ENCODE results near the gene PRRT2.
A peak's percentile ranks its signal among the peaks of the same experiment; 100 is the strongest.
"Not testable (repeated sequence)": the region's sequence is repeated elsewhere in the genome, so short reads cannot be mapped to it uniquely, and the experiment has no call there.

Gene PRRT2

DNA sequence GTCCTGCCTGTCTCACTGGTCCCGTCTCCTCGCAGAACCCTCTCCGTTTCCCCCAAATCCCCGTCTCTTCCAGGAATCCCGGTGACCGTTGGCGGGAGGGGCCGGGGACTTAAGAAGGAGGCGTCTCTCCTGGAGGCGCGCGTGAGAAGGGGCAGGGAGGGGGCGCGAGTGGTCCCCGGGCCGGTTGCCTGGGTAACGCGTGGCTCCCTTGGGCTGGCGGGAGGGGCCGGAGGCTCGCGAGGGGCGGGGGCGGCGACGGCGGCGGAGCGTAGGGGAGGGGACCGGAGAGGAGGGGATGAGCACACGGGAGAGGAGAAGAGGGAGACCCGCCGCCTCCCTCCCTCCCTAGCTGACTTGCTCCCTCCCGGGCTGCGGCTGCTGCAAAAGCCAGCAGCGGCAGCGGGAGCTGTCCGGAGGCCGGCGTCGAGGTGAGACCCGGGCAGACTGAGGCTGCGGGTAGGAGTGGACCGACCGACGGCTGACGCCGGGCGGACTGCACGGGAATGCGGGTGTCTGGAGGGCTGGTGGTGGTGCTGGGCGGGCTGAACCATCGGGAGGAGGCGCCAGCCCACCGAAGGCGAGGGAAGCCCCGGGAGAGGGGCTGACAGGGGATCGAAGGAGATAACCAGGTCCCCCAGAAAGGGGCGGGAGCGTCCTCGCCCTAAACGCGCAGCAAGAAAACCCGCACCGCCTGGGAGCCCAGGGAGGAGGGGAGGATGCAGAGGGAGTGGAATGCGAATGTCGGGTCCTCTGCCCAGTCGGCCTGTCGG, at the start of gene PRRT2:
Gene PRRT2, plus strand, starts transcription at position 298 of the 770 bp plus-strand sequence. CDS start 862 bp downstream, outside the sequence.
- peak; percentile 37 for DNase-seq (ENCODE audit: low read depth)

DNA sequence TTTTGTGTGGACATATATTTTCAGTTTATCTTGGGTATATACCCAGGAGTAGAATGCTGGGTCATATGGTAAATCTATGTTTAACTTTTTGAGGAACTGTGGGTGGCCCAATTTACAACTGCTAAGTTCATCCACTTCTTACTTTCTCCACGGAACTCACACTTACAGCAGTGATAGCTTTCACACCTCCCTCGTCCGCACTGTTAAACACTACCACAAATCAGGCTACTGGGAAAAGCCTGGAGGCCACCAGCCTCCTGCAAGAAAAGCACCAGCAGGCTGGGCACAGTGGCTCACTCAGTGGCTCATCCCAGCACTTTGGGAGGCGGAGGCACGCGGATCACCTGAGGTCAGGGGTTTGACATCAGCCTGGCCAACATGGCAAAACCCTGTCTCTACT, 48.7 kb upstream of the PRRT2 start:
- no peak for DNase-seq (ENCODE audit: low read depth)

DNA sequence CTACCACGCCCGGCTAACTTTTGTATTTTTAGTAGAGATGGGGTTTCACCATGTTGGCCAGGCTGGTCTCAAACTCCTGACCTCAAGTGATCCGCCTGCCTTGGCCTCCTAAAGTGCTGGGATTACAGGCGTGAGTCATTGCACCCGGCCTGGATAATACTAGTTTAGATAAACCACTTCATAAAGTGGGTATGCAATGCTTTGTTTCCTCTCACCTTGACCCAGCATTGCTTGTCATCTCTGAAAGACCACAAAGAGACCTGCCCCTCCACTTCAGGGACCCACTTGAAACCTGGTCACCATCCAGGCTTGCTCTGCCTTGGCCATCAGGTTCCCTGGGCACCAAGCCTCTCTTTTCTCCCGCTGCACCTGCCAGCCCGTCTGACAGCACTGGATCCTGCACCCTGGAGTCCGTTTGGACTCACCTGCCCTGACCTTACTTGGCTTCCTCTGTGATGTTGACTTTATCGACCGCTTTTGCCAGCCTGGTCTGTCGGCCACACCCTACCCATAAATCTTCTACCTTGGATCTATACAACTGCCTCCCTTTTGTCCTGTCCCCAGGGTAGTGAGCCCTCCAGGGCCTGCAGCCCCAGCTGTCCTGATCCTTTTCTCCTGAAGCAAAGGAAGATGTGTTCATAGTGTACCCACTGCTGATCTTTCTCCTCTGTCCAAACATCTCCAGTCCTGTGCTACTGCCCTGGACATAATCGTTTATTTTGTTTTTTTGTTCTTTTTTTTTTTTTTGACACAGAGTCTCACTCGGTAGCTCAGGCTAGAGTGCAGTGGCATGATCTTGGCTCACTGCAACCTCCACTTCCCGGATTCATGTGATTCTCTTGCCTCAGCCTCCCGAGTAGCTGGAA, 46.6 kb upstream of the PRRT2 start:
- no peak for DNase-seq (ENCODE audit: low read depth)

DNA sequence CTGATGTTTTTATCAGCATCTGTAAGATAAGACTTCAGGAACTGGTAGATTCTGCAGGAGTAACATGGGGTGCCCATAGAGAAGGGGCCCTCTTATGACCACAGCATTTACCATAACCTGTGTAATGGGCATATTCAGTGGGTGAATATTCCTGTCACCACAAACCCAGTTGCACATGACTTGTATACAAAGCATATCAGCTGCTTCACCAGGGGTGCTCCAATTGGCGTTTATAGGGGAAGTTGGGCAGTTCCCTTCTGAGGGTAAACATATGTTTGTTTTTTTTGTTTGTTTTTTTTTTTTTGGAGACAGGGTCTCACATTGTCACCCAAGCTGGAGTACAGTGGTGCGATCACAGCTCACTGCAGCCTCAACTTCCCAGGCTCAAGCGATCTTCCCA, 45.4 kb upstream of the PRRT2 start:
- DNase-seq (ENCODE audit: low read depth): no peak

DNA sequence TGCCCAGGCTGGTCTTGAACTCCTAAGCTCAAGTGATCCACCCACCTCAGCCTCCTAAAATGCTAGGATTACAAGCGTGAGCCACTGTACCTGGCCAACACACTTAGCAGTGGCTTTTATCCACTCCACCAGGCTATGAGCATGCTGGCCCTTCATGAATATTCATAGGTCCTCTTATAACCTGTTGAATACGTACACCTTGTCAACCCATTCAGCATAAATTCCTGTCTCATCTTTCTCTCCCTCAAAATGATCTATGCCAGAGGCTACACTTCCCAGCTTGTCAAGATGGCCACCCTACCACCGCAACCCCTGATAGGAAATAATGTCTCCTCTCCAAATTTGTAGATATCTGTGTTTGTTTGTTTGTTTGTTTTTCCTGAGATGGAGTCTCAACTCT, 44.9 kb upstream of the PRRT2 start:
- DNase-seq (ENCODE audit: low read depth): no peak

DNA sequence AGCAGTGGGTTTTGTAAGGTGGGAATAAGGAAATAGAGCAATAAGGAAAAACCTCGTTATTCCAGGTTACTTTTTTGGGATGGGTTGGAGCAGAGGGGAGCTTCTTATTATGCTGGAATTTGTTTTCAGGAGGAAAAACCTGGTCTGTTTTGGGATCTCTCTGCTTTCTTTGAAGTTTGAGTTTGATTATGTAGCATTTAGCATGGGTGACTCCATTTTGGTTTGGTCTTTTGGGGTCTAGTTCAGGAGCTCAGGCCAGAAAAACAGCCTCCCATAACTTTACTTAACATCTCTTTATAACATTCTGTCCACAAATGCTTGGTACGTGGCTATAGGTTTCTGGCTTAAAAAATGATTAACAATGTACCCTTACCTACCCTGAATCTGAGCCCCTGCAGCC, 42.5 kb upstream of the PRRT2 start:
- DNase-seq (ENCODE audit: low read depth): no peak

DNA sequence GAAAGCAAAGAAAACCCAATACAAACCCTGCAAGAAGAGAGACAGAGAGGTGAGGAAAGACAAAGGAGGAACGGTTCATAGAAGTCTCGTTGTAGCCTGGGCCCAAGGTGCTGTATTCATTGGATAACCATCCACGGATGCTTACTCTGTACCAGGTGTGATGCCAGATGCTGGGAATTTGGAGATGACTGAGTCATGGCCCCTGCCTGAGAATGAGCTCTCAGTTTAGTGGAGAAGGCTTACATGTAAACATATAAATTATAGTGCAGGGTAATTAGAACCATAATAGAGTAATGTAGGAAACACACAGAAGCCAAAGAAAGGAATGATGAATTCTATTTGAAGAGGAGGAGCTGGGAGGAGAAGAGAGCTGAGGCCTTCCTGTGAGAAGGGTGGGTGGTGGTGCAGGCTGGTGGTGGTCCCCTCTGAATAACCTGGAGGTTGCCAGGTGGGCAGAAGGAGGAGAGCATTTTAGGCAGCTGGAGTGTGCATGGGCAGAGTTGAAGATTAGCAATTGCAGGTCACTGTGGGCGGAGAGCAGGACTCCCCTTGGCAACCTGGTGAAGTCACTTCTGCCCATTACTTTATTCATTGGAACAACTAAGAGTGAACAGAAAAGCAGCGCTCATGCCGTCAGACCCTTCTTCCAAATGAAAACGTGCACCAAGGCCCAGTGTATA, 41.6 kb upstream of the PRRT2 start:
- no peak for DNase-seq (ENCODE audit: low read depth)

DNA sequence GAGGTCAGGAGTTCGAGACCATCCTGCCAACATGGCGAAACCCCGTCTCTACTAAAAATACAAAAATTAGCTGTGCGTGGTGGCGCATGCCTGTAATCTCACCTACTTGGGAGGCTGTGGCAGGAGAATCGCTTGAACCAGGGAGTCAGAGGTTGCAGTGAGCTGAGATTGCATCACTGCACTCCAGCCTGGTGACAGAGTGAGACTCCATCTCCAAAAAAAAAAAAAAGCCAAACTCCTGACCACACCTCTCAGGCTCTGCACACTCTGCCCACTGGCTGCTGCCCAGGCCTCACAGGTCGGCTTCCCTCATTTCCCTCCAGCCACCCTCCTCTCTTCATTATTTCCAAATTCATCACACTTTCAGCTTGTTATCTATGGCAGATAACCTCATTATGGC, 39.7 kb upstream of the PRRT2 start:
- not testable (repeated sequence) for DNase-seq (ENCODE audit: low read depth)

DNA sequence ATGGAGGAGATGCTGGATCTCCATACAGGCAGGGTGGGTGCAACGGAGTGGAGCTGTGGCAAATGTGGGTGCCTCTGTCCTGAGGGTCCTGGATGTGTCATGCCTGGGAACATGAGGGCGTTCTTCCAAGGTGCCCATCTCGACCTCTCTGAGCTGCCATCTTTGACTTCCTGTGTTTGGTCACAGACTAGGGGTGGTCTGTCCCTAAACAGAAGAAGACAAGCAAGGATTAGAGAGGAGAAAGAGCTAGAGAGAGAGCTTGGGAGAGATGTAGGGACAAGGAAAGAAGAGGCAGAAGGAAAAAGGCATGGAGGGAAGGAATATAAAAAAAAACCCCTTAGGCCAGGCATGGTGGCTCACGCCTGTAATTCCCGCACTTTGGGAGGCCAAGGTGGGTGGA, 37.3 kb upstream of the PRRT2 start:
- DNase-seq (ENCODE audit: low read depth): no peak

DNA sequence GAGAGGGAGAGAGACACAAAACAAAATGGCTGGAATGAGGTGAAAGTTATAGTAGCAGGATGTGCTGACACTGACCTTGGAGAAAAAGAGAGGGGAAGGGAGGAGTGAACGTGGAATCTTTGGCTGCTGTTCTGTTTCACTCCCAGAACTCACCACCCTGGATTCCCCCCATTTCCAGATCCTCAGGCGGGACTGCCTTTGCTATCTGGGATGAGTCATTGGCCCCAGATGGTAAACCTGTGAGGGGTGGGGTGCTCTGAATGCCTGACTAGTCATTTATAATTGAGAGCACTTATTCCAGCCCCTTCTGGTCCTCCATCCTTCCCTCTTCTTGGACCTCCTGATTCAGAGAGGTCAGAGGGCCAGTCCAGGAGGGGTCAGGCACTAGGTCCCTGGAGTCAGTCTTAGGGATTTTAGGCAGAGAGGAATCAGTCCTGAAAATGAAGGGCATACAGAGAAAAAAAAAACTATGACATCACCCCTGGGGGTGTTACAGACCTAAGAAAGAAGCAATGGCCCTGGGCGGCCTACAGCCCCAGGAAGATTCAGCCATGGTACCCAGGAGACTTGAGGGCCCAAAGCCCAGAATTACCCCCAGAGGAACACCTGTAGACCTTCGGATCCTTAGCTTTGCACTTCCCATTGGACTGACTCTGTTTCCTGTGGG, 36.1 kb upstream of the PRRT2 start:
- DNase-seq (ENCODE audit: low read depth): peak; percentile 63

DNA sequence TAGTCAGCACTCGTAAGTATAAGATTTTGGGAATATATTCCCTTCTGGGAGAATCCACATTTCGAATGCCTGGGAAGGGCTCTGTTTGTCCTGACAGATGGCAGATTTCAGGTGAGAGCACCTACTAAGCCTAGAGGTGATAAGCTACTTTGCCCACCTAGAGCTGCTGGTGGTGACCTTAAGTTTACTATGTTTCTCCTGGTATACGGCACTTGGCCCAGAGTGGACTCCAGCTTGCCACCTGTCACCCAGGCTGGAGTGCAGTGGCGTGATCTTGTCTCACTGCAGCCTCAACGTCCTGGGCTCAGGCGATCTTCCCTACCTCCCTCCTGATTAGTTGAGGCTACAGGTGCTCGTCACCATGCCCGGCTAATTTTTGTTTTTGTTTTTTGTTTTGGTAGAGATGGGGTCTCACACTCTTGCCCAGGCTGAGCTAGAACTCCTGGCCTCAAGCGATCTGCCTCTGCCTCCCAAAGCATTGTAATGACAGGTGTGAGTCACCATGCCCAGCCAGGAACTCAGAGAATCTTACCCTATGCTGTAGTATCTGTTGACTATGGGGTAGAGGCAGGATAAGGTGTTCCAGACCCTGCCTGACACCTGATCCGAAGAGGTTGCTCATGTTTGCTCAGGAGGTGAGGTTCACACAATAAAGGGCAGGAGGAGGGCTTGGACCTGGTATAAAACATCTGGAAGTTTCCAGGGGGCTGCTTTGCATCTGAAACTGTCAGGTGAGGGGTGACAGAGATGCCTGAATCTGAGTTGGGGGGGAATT, 34.2 kb upstream of the PRRT2 start, which contains the start of gene ZG16:
Gene ZG16, plus strand, starts transcription at position 681 of the 775 bp plus-strand sequence. CDS start 1,011 bp downstream, outside the sequence.
- no peak for DNase-seq (ENCODE audit: low read depth)

DNA sequence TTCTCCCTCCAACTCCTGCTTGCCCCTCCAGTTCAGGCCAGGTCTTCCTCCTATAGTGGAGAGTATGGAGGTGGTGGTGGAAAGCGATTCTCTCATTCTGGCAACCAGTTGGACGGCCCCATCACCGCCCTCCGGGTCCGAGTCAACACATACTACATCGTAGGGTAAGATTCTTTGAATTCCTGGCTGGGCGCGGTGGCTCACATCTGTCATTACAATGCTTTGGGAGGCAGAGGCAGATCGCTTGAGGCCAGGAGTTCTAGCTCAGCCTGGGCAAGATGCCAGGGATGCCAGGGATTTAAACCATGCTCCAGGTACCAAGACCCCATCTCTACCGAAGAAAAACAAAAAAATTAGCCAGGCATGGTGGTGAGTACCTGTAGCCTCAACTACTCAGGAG, 32.5 kb upstream of the PRRT2 start:
- no peak for DNase-seq (ENCODE audit: low read depth)

DNA sequence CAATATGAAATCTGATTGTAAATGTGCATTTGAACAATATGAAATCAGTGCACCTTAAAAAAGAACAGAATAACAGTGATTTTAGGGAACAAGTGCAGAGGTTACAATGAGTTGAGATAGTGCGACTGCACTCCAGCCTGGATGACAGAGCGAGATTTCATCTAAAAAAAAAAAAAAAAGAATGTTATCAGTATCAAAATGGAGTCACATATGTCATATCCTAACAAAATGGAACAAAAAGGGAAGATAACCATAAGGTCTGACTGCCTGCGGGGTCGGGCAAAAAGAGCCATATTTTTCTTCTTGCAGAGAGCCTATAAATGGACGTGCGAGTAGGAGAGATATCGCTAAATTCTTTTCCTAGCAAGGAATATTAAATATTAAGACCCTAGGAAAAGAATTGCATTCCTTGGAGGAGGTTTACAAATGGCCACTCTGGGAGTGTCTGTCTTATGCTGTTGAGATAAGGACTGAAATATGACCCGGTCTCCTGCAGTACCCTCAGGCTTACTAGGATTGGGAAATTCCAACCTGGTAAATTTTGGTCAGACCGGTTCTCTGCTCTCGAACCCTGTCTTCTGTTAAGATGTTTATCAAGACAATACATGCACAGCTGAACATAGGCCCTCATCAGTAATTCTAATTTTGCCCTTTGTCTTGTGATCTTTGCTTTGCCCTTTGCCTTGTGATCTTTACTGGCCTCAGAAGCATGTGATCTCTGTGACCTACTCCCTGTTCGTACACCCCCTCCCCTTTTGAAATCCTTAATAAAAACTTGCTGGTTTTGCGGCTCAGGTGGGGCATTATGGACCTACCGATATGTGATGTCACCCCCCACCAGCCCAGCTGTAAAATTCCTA, 28.7 kb upstream of the PRRT2 start:
- not testable (repeated sequence) for DNase-seq (ENCODE audit: low read depth)

DNA sequence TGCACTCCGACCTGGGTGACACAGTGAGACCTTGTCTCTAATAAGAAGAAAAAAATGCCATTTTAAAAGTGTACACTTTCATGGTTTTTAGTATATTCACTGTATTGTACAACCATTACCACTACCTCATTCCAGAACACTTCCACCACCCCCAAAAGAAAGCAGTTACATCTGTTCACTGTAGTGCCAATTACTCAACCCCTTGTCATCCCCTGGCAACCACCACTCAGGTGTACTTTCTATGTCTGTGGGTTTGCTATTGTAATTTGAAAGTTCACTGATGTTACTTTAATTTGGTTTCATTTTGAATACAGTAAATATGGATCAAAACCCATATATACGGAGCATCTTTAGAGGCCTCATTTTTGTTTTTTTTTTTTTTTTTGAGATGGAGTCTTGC, 27.8 kb upstream of the PRRT2 start:
- no peak for DNase-seq (ENCODE audit: low read depth)

DNA sequence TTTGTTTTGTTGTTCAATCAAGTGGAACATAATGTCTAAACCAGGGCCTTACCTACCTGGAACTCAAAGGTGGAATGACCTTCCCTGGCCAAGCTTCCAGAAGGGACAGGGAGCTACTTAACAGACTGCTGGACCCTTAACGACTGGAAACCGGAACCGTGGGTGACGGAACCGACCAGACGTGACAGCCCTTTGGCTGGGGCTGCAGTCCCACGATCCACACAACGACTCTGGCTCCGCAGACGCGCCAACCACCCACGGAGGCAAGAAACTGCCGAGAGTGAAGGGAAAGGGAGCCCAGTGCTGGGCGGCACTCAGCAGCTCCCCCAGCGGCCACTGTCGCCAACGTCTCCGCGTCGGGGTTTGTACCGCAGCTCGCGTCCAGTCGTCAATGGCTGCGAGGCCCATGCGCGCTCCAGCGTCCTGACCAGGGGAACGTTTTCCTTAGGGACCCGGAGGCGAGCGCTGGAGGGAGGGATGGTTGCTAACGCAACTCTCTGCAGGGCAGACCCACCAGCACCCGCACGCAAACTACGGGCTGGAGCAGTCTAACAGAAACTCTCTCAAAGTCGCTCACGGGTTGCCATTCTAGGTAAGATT, 27.0 kb upstream of the PRRT2 start:
- peak; percentile 43 for DNase-seq (ENCODE audit: low read depth)

DNA sequence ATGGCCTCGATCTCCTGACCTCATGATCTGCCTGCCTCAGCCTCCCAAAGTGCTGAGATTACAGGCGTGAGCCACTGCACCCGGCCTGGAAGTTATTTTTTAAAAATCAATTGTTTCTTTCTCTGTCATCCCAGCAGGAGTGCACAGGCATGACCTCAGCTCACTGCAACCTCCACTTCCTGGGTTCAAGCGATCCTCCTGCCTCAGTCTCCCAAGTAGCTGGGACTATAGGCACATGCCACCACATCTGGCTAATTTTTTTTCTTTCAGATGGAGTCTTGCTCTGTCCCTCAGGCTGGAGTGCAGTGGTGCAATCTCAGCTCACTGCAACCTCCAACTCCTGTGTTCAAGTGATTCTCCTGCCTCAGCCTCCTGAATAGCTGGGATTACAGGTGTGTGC, 24.8 kb upstream of the PRRT2 start:
- not testable (repeated sequence) for DNase-seq (ENCODE audit: low read depth)

DNA sequence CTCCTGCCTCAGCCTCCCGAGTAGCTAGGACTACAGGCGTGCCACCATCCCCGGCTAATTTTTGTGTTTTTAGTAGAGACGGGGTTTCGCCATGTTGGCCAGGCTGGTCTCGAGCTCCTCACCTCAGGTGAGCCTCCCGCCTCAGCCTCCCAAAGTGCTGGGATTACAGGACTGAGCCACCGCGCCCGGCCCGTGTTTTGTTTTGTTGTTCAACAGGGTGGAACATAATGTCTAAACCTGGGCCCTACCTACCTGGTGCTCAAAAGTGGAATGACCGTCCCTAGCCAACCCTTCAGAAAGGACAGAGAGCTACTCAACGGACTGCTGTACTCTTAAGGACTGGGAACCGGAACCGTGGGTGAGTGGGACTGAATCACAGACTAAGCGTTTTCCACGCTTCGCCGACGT, 22.2 kb upstream of the PRRT2 start:
- DNase-seq (ENCODE audit: low read depth): no peak

DNA sequence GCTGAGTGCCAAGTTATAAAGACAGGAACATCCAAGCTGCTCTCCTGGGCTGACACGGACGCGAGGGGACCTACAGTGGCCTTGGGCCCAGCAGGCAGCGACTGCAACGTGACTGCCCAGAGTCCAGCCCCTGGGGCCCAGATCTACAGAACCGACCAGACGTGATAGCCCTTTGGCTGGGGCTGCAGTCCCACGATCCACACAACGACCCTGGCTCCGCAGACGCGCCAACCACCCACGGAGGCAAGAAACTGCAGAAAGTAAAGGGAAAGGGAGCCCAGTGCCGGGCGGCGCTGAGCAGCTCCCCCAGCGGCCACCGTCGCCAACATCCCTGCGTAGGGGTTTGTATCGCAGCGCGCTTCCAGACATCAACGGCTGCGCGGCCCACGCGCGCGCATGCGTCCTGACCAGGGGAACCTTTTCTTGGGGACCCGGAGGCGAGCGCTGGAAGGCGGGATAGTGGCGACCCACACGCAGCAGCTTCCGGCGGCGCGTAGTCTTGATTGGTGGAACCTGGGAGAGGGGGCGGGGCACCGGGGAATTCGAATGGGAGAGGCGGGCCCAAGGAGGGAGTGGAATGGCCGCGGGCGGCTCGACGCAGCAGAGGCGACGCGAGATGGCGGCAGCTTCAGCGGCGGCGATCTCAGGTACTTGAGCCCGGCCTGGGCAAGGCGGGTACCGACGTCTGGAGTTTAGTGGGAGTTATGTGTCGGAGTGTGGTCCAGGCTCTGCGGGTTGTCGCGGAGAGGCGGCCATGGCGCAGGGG, 21.6 kb upstream of the PRRT2 start, which contains the start of gene KIF22:
Gene KIF22, plus strand, starts transcription at position 569 of the 766 bp plus-strand sequence. Its CDS starts 9 bp downstream, at position 578.
- DNase-seq (ENCODE audit: low read depth): peak; percentile 98
